HCT116 (cell line): ENCODE results near the gene KCNN3. TPM values are rescaled to one million over a fixed set of nuclear protein-coding genes. Genes with fewer than 3 reads are reported as not detected.

Experiments used
- ATAC-seq: fragments of 200-7000 bp; cut with Tn5 transposase; 2 replicates; pipeline ENCODE4 v1.9.1; 2020; ENCODE audit warnings: mild to moderate bottlenecking, moderate library complexity
- BruUV-seq: library from RNA; stranded (reverse); fragments of 400-500 nt; replicated peaks from 2 replicates; lab custom pipeline; 2021; lab: Mats Ljungman, UMichigan
- CTCF ChIA-PET: fragments of 300-600 bp; sonication (Branson Sonifier 250); formaldehyde crosslinking; loops from one replicate; lab custom pipeline; 2021; ENCODE audit warnings: antibody characterized with exemption; lab: Charles Lee
- POLR2A ChIA-PET: fragments of 300-600, 350-600 bp; sonication (Branson Sonifier 250); formaldehyde crosslinking; loops from one replicate; lab custom pipeline; 2021; ENCODE audit warnings: antibody characterized with exemption; lab: Charles Lee
- RAD21 ChIA-PET, 2 experiments: fragments of 300-600 bp; sonication (Branson Sonifier 250); formaldehyde crosslinking; loops; one replicate each; lab custom pipeline; 2023; ENCODE audit warnings: low total read pairs in 2 of 2; ENCODE audit not compliant: uncharacterized antibody in 2 of 2, unreplicated experiment in 2 of 2, low non-redundant PET in 1 of 2; lab: Charles Lee
- DNase-seq: peaks from one replicate; pipeline ENCODE4 v3.0.0-alpha.2; 2010; ENCODE audit warnings: low read depth, low spot score
- H2AFZ ChIP-seq: fragments of 200-600 bp; shearing (Covaris generic), sonication (generic); 2 replicates; pipeline ENCODE4 v1.6.1; 2017; ENCODE audit warnings: low read depth, mixed run types, mixed read lengths, antibody characterized with exemption, low read length; ENCODE audit not compliant: poor library complexity, severe bottlenecking
- H3K27ac ChIP-seq: 2 replicates; pipeline ENCODE4 v1.5.1; 2012; ENCODE audit warnings: low read depth, low read length
- H3K27me3 ChIP-seq: fragments of 200-600 bp; sonication (generic); 2 replicates; pipeline ENCODE4 v1.6.1; 2016; ENCODE audit warnings: mixed run types, low read length, mixed read lengths; ENCODE audit not compliant: insufficient read depth
- H3K36me3 ChIP-seq, 2 experiments: fragments of 200-500 bp in 1 of 2; fragments of 200-600 bp in 1 of 2; sonication (Bioruptor generic) in 1 of 2; sonication (generic) in 1 of 2; 2 replicates each; pipeline versions ENCODE4 v1.5.1 to v1.6.1; 2014 to 2016; ENCODE audit warnings: low read length in 2 of 2, inconsistent platforms in 1 of 2, mixed read lengths in 1 of 2, mixed run types in 1 of 2; ENCODE audit not compliant: insufficient read depth in 2 of 2, control insufficient read depth in 1 of 2
- H3K4me1 ChIP-seq, 2 experiments: fragments of 200-600 bp in 1 of 2; sonication (generic) in 1 of 2; 2 replicates each; pipeline versions ENCODE4 v1.5.1 to v1.6.1; 2012 to 2017; ENCODE audit warnings: low read length in 2 of 2, inconsistent platforms in 1 of 2, mild to moderate bottlenecking in 1 of 2, mixed read lengths in 1 of 2, mixed run types in 1 of 2, moderate library complexity in 1 of 2; ENCODE audit not compliant: insufficient read depth in 2 of 2, control insufficient read depth in 1 of 2
- H3K4me2 ChIP-seq: fragments of 200-600 bp; sonication (generic); 2 replicates; pipeline ENCODE4 v1.6.1; 2017; ENCODE audit warnings: mixed run types, low read length, mixed read lengths
- H3K4me3 ChIP-seq, 2 experiments: fragments of 200-600 bp in 1 of 2; sonication (generic) in 1 of 2; replicated peaks in 1 of 2; 2 replicates each; pipeline ENCODE4 v1.5.1; 2011 to 2016; ENCODE audit warnings: low read length in 2 of 2, control low read depth in 1 of 2, low read depth in 1 of 2, mild to moderate bottlenecking in 1 of 2, mixed read lengths in 1 of 2, mixed run types in 1 of 2
- H3K79me2 ChIP-seq: fragments of 200-600 bp; sonication (generic); 2 replicates; pipeline ENCODE4 v1.6.1; 2017; ENCODE audit warnings: mild to moderate bottlenecking, mixed run types, low read length, moderate library complexity, mixed read lengths; ENCODE audit not compliant: insufficient read depth
- H3K9ac ChIP-seq: fragments of 200-600 bp; sonication (generic); 2 replicates; pipeline ENCODE4 v1.6.1; 2016; ENCODE audit warnings: low read length, mixed read lengths
- H3K9me2 ChIP-seq: fragments of 200-600 bp; sonication (generic), shearing (Covaris generic); 2 replicates; pipeline ENCODE4 v1.6.1; 2017; ENCODE audit warnings: mixed run types, mild to moderate bottlenecking, moderate library complexity; ENCODE audit not compliant: insufficient read depth
- H3K9me3 ChIP-seq, 2 experiments: fragments of 200-500 bp in 1 of 2; fragments of 200-600 bp in 1 of 2; sonication (Bioruptor generic) in 1 of 2; sonication (generic) in 1 of 2; 2 replicates each; pipeline ENCODE4 v1.6.1; 2014 to 2017; ENCODE audit warnings: low read length in 2 of 2, mixed read lengths in 2 of 2, inconsistent platforms in 1 of 2, low read depth in 1 of 2, mild to moderate bottlenecking in 1 of 2, mixed run types in 1 of 2, moderate library complexity in 1 of 2; ENCODE audit not compliant: control insufficient read depth in 1 of 2, insufficient read depth in 1 of 2
- H4K20me1 ChIP-seq: fragments of 200-600 bp; sonication (generic), shearing (Covaris generic); 2 replicates; pipeline ENCODE4 v1.6.1; 2017; ENCODE audit warnings: mixed run types, mild to moderate bottlenecking, moderate library complexity; ENCODE audit not compliant: insufficient read depth
- CBX3 ChIP-seq: IDR thresholded peaks from 2 replicates; pipeline ENCODE4 v1.6.1; 2012; ENCODE audit warnings: low read depth
- CEBPB ChIP-seq: IDR thresholded peaks from 2 replicates; pipeline ENCODE4 v1.6.1; 2012; ENCODE audit warnings: low read depth
- CTCF ChIP-seq, 3 experiments: fragments of 200-600 bp in 1 of 3; sonication (generic) in 1 of 3; IDR thresholded peaks in 2 of 3; conservative IDR thresholded peaks in 1 of 3; 2 replicates each; pipeline ENCODE4 v1.5.1; 2012 to 2017; ENCODE audit warnings: low read depth in 2 of 3, low read length in 2 of 3, antibody characterized with exemption in 1 of 3, borderline replicate concordance in 1 of 3, control low read depth in 1 of 3, mild to moderate bottlenecking in 1 of 3, mixed read lengths in 1 of 3, mixed run types in 1 of 3, moderate library complexity in 1 of 3; ENCODE audit not compliant: insufficient read depth in 1 of 3
- EGR1 ChIP-seq: IDR thresholded peaks from 2 replicates; pipeline ENCODE4 v1.6.1; 2012; ENCODE audit warnings: low read depth
- ELF1 ChIP-seq: IDR thresholded peaks from 2 replicates; pipeline ENCODE4 v1.6.1; 2012; ENCODE audit warnings: low read depth, borderline replicate concordance
- EZH2 ChIP-seq: fragments of 200-600 bp; sonication (generic); IDR thresholded peaks from 2 replicates; pipeline ENCODE4 v1.6.1; 2017; ENCODE audit warnings: antibody characterized with exemption, mixed run types
- FOSL1 ChIP-seq: IDR thresholded peaks from 2 replicates; pipeline ENCODE4 v1.6.1; 2012; ENCODE audit warnings: low read depth
- POLR2A ChIP-seq: IDR thresholded peaks from 2 replicates; pipeline ENCODE4 v1.7.0; 2011; ENCODE audit warnings: borderline replicate concordance; ENCODE audit not compliant: insufficient read depth, insufficient read length; ENCODE audit errors: extremely low read depth
- SRF ChIP-seq: IDR thresholded peaks from 2 replicates; pipeline ENCODE4 v1.6.1; 2012; ENCODE audit warnings: low read depth
- TCF7L2 ChIP-seq: IDR thresholded peaks from 2 replicates; pipeline ENCODE4 v1.7.0; 2011; ENCODE audit warnings: borderline replicate concordance, inconsistent platforms; ENCODE audit not compliant: insufficient read depth, insufficient read length; ENCODE audit errors: extremely low read depth
- ZNF274 ChIP-seq: fragments of 200-500 bp; sonication (Bioruptor generic); IDR thresholded peaks from 2 replicates; pipeline ENCODE4 v1.6.1; 2014; ENCODE audit warnings: mild to moderate bottlenecking, low read depth, low read length, inconsistent platforms
- intact Hi-C: fragments of 100-400 bp; cut with micrococcal nuclease; formaldehyde crosslinking; loops from 2 replicates; pipeline ENCODE4 v1.10.0; 2022
- total RNA-seq: library from RNA; stranded (reverse); gene quantifications from one replicate; pipeline ENCODE4 v1.2.1, GENCODE V29; 2021; ENCODE audit not compliant: unreplicated experiment
- TF ChIP-seq, protein P1 (sequence below): IDR thresholded peaks from 2 replicates; pipeline ENCODE4 v1.6.1; 2012
- TF ChIP-seq, protein P2 (sequence below): IDR thresholded peaks from 2 replicates; pipeline ENCODE4 v1.6.1; 2011; ENCODE audit warnings: mild to moderate bottlenecking, low read length, moderate library complexity; ENCODE audit not compliant: insufficient replicate concordance; ENCODE audit errors: extremely low read depth
- TF ChIP-seq, protein P3 (sequence below): IDR thresholded peaks from 2 replicates; pipeline ENCODE4 v1.6.1; 2012

The KCNN3 gene
- total RNA-seq, 1 experiment from 2014 or later = 1.1 TPM

DNA sequence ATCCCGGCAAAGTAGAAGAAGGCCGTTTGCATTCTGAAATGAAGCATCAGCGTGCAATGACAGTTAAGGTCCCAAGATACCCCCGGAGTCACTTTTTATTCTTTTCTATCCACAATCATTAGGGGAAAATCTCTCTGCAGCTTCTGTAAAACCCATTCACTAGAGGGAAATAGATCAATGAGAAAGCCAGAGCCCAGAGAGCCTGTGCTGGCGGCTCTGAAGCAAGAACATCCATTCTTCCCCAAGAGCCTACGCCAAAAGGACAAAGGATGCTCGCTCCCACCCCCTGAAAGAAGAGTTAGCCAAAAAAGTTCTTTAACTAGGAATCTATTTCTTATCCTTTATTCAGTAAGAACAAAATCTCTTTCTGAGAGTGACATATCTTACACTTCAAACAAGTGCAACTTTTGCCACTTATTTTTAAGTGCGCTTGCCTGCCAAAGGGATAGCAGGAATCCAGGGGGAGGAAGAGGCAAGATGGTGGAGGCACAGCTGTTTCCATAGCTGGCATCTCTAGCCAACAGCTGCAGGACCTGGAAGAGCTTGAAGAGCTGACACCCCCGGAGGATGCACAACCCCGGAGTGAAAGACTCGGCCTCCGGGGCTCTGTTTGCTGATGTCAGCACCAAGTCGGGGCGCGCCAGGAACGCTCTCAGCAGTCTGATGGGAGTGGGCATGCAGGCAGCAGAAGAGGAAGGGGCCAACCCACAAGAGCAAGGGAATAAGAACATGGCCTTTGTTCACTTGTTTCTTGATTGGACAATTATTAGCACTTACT is 68.7 kb downstream of the KCNN3 start:
- ChIA-PET RAD21 (interaction anchor here in 1 of 2 experiments (0.6 kb wide), 1 partner anchor 11 kb away, joined by 5 read pairs; no protein-coding TSS in a partner anchor), POLR2A (no interaction called here), CTCF (interaction anchor here (1.6 kb wide), 1 partner anchor 10 kb away, joined by 5 read pairs; no protein-coding TSS in a partner anchor)
- Histone ChIP-seq H3K27ac (no peak overlapping the region), H3K9me2 (no peaks in the 10 kb centered on the region), H3K4me1 (no peaks in the 10 kb centered on the region), H3K36me3 (no peaks in the 10 kb centered on the region), H3K79me2 (no peaks in the 10 kb centered on the region), H3K4me2 (no peak overlapping the region), H3K9me3 (no peaks in the 10 kb centered on the region), H2AFZ (no peak overlapping the region), H3K27me3 (peaks cover 40% of the 10 kb centered on the region), H3K9ac (no peak overlapping the region), H4K20me1 (no peaks in the 10 kb centered on the region), H3K4me3 (no peak overlapping the region)
- ATAC-seq = no peak
- intact Hi-C loops = no loop called here
- BruUV-seq = no TSS peak
- DNase-seq = no peak
- TF ChIP-seq SRF = no peak
- TF ChIP-seq POLR2A = no peak
- TF ChIP-seq EZH2 = no peak
- TF ChIP-seq FOSL1 = no peak
- TF ChIP-seq CEBPB = no peak
- TF ChIP-seq ELF1 = no peak
- TF ChIP-seq, protein P1, sequence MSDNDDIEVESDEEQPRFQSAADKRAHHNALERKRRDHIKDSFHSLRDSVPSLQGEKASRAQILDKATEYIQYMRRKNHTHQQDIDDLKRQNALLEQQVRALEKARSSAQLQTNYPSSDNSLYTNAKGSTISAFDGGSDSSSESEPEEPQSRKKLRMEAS = no peak
- TF ChIP-seq CTCF (IDR thresholded peaks at IDR 0.05 in 2 of 3, conservative IDR thresholded peaks at IDR 0.05 in 1 of 3; ENCODE audit: borderline replicate concordance in 1 of 3, insufficient read depth in 1 of 3, low read depth in 2 of 3, low read length in 2 of 3) = no peak
- no peak for TF ChIP-seq CBX3
- TF ChIP-seq, protein P2, sequence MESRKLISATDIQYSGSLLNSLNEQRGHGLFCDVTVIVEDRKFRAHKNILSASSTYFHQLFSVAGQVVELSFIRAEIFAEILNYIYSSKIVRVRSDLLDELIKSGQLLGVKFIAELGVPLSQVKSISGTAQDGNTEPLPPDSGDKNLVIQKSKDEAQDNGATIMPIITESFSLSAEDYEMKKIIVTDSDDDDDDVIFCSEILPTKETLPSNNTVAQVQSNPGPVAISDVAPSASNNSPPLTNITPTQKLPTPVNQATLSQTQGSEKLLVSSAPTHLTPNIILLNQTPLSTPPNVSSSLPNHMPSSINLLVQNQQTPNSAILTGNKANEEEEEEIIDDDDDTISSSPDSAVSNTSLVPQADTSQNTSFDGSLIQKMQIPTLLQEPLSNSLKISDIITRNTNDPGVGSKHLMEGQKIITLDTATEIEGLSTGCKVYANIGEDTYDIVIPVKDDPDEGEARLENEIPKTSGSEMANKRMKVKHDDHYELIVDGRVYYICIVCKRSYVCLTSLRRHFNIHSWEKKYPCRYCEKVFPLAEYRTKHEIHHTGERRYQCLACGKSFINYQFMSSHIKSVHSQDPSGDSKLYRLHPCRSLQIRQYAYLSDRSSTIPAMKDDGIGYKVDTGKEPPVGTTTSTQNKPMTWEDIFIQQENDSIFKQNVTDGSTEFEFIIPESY = no peak
- TF ChIP-seq EGR1 = no peak
- no peak for TF ChIP-seq ZNF274
- TF ChIP-seq, protein P3, sequence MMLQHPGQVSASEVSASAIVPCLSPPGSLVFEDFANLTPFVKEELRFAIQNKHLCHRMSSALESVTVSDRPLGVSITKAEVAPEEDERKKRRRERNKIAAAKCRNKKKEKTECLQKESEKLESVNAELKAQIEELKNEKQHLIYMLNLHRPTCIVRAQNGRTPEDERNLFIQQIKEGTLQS = no peak
- no peak for TF ChIP-seq TCF7L2
